WTC11 (cell line): ENCODE data around the gene FREM1. TPM values are rescaled to one million over a fixed set of nuclear protein-coding genes. Genes with fewer than 3 reads are reported as not detected.

ENCODE experiments used
- ATAC-seq: fragments of 200-7000 bp; cut with Tn5 transposase; 2 replicates; pipeline ENCODE4 v1.10.0; 2021; ENCODE audit warnings: mild to moderate bottlenecking, moderate library complexity
- CTCF ChIA-PET: fragments of 300-600 bp; sonication (Branson Sonifier 250); formaldehyde crosslinking; loops from one replicate; lab custom pipeline; 2021; ENCODE audit warnings: antibody characterized with exemption; lab: Charles Lee
- POLR2A ChIA-PET: fragments of 350-600 bp; sonication (Branson Sonifier 250); formaldehyde crosslinking; loops from one replicate; lab custom pipeline; 2021; ENCODE audit warnings: antibody characterized with exemption; lab: Charles Lee
- DNase-seq: peaks from one replicate; pipeline ENCODE4 v3.0.0; 2021; ENCODE audit warnings: low spot score
- H3K27ac Mint-ChIP-seq: 2 replicates; pipeline ENCODE4 v1.8.0; 2021; ENCODE audit warnings: mixed read lengths
- H3K27me3 Mint-ChIP-seq: 2 replicates; pipeline ENCODE4 v1.8.0; 2021; ENCODE audit warnings: low read depth, mild to moderate bottlenecking, moderate library complexity, mixed read lengths
- H3K36me3 Mint-ChIP-seq: 2 replicates; pipeline ENCODE4 v1.8.0; 2021; ENCODE audit warnings: mixed read lengths
- H3K4me1 Mint-ChIP-seq: 2 replicates; pipeline ENCODE4 v1.8.0; 2022; ENCODE audit warnings: mixed read lengths
- H3K4me3 Mint-ChIP-seq: 2 replicates; pipeline ENCODE4 v1.8.0; 2021; ENCODE audit warnings: mild to moderate bottlenecking, moderate library complexity, mixed read lengths
- H3K9me3 Mint-ChIP-seq: 2 replicates; pipeline ENCODE4 v1.8.0; 2021; ENCODE audit warnings: mixed read lengths
- AFF4 ChIP-seq: sonication (generic); formaldehyde crosslinking; IDR thresholded peaks from 2 replicates; pipeline ENCODE4 v1.8.1; 2023; ENCODE audit warnings: mild to moderate bottlenecking, missing genetic modification reagents, borderline replicate concordance
- ARID4B ChIP-seq: sonication (generic); formaldehyde crosslinking; IDR thresholded peaks from 2 replicates; pipeline ENCODE4 v1.8.0; 2023; ENCODE audit warnings: missing genetic modification reagents, mild to moderate bottlenecking, borderline replicate concordance
- ATF3 ChIP-seq: sonication (generic); formaldehyde crosslinking; conservative IDR thresholded peaks from 2 replicates; pipeline ENCODE4 v1.8.1; 2022; ENCODE audit warnings: mild to moderate bottlenecking, missing genetic modification reagents
- CREB1 ChIP-seq: sonication (generic); formaldehyde crosslinking; IDR thresholded peaks from 2 replicates; pipeline ENCODE4 v1.8.0; 2023; ENCODE audit warnings: mild to moderate bottlenecking, missing genetic modification reagents
- CREM ChIP-seq: sonication (generic); formaldehyde crosslinking; IDR thresholded peaks from 2 replicates; pipeline ENCODE4 v1.8.1; 2022; ENCODE audit warnings: mild to moderate bottlenecking, missing genetic modification reagents, moderate library complexity
- FOXJ3 ChIP-seq: sonication (generic); formaldehyde crosslinking; IDR thresholded peaks from 2 replicates; pipeline ENCODE4 v1.9.0; 2021; ENCODE audit warnings: missing genetic modification reagents, mild to moderate bottlenecking, borderline replicate concordance
- IRF1 ChIP-seq: sonication (generic); formaldehyde crosslinking; IDR thresholded peaks from 2 replicates; pipeline ENCODE4 v1.8.0; 2023; ENCODE audit warnings: missing genetic modification reagents
- IRF2 ChIP-seq: sonication (generic); formaldehyde crosslinking; IDR thresholded peaks from 2 replicates; pipeline ENCODE4 v1.8.0; 2022; ENCODE audit warnings: low read depth, missing genetic modification reagents, borderline replicate concordance
- MAX ChIP-seq: sonication (generic); formaldehyde crosslinking; IDR thresholded peaks from 2 replicates; pipeline ENCODE4 v1.8.0; 2022; ENCODE audit warnings: mild to moderate bottlenecking, missing genetic modification reagents
- NFYB ChIP-seq: sonication (generic); formaldehyde crosslinking; conservative IDR thresholded peaks from 2 replicates; pipeline ENCODE4 v1.8.0; 2022; ENCODE audit warnings: low read depth, missing genetic modification reagents
- NR1H2 ChIP-seq: sonication (generic); formaldehyde crosslinking; IDR thresholded peaks from 2 replicates; pipeline ENCODE4 v1.9.0; 2021; ENCODE audit warnings: mild to moderate bottlenecking, moderate library complexity, missing genetic modification reagents
- PRDM15 ChIP-seq: sonication (generic); formaldehyde crosslinking; IDR thresholded peaks from 2 replicates; pipeline ENCODE4 v1.8.0; 2022; ENCODE audit warnings: missing genetic modification reagents
- RELA ChIP-seq: sonication (generic); formaldehyde crosslinking; IDR thresholded peaks from 2 replicates; pipeline ENCODE4 v1.8.1; 2022; ENCODE audit warnings: missing genetic modification reagents, mild to moderate bottlenecking, borderline replicate concordance
- RORB ChIP-seq: fragments of 250-450 bp; sonication (Bioruptor Pico); IDR thresholded peaks from 2 replicates; pipeline ENCODE4 v1.9.0; 2021; ENCODE audit warnings: mild to moderate bottlenecking
- SMAD4 ChIP-seq: sonication (generic); formaldehyde crosslinking; IDR thresholded peaks from 2 replicates; pipeline ENCODE4 v1.8.0; 2022; ENCODE audit warnings: mild to moderate bottlenecking, missing genetic modification reagents
- SP1 ChIP-seq: sonication (generic); formaldehyde crosslinking; conservative IDR thresholded peaks from 2 replicates; pipeline ENCODE4 v1.8.1; 2022; ENCODE audit warnings: missing genetic modification reagents
- TCF7 ChIP-seq: sonication (generic); formaldehyde crosslinking; IDR thresholded peaks from 2 replicates; pipeline ENCODE4 v1.8.0; 2022; ENCODE audit warnings: mild to moderate bottlenecking, low read depth, missing genetic modification reagents, moderate library complexity
- TEAD4 ChIP-seq: sonication (generic); formaldehyde crosslinking; IDR thresholded peaks from 2 replicates; pipeline ENCODE4 v1.8.0; 2022; ENCODE audit warnings: mild to moderate bottlenecking, missing genetic modification reagents
- USF1 ChIP-seq: sonication (generic); formaldehyde crosslinking; IDR thresholded peaks from 2 replicates; pipeline ENCODE4 v1.8.0; 2022; ENCODE audit warnings: mild to moderate bottlenecking, missing genetic modification reagents
- ZBTB21 ChIP-seq: sonication (generic); formaldehyde crosslinking; IDR thresholded peaks from 2 replicates; pipeline ENCODE4 v1.8.1; 2023; ENCODE audit warnings: mild to moderate bottlenecking, missing genetic modification reagents, borderline replicate concordance
- ZNF138 ChIP-seq: sonication (generic); formaldehyde crosslinking; conservative IDR thresholded peaks from 2 replicates; pipeline ENCODE4 v1.8.1; 2022; ENCODE audit warnings: mild to moderate bottlenecking, moderate library complexity, missing genetic modification reagents
- ZNF232 ChIP-seq: sonication (generic); formaldehyde crosslinking; IDR thresholded peaks from 2 replicates; pipeline ENCODE4 v1.8.0; 2022; ENCODE audit warnings: mild to moderate bottlenecking, missing genetic modification reagents
- total RNA-seq: library from RNA; stranded (reverse); gene quantifications from 3 replicates; pipeline ENCODE4 v1.2.3, GENCODE V29; 2021

The FREM1 gene
- total RNA-seq, 1 experiment from 2014 or later, result 2.8 TPM

- ATAC-seq (no peak), DNase-seq (no peak)
- TF ChIP-seq TCF7 (CRISPR knock-in tag) (no peak), MAX (CRISPR knock-in tag) (no peak), RORB (CRISPR knock-in tag) (no peak), IRF1 (CRISPR knock-in tag) (no peak), ARID4B (no peak), NR1H2 (CRISPR knock-in tag) (no peak), RELA (CRISPR knock-in tag) (no peak), ATF3 (CRISPR knock-in tag) (no peak), NFYB (CRISPR knock-in tag) (no peak), SP1 (CRISPR knock-in tag) (no peak), AFF4 (no peak), USF1 (CRISPR knock-in tag) (no peak), FOXJ3 (CRISPR knock-in tag) (no peak), SMAD4 (CRISPR knock-in tag) (no peak)
- CTCF ChIA-PET, result no interaction called here
- POLR2A ChIA-PET, result no interaction called here
- peaks cover 13% of the 10 kb centered on the region for H3K27me3 Mint-ChIP-seq
- no peak overlapping the region for H3K4me3 Mint-ChIP-seq
- H3K27ac Mint-ChIP-seq, result no peak overlapping the region
- H3K9me3 Mint-ChIP-seq, result peaks cover 4% of the 10 kb centered on the region
- H3K36me3 Mint-ChIP-seq, result peaks cover 3% of the 10 kb centered on the region; the same call in 1 of the 2 replicates
- peaks cover 28% of the 10 kb centered on the region for H3K4me1 Mint-ChIP-seq
Observed at GRCh38 chr9:14747111-14747510, 163.1 kb downstream of the FREM1 start.

- H3K9me3 Mint-ChIP-seq, result peaks cover 4% of the 10 kb centered on the region
- peaks cover 28% of the 10 kb centered on the region for H3K4me1 Mint-ChIP-seq
- no peak overlapping the region for H3K27ac Mint-ChIP-seq
- ATAC-seq (no peak), DNase-seq (no peak)
- peaks cover 3% of the 10 kb centered on the region; the same call in 1 of the 2 replicates for H3K36me3 Mint-ChIP-seq
- POLR2A ChIA-PET, result no interaction called here
- CTCF ChIA-PET, result no interaction called here
- H3K4me3 Mint-ChIP-seq, result no peak overlapping the region
- H3K27me3 Mint-ChIP-seq, result peaks cover 13% of the 10 kb centered on the region
- TF ChIP-seq ZNF138 (CRISPR knock-in tag) (no peak), CREB1 (CRISPR knock-in tag) (no peak), TEAD4 (CRISPR knock-in tag) (no peak), ZBTB21 (CRISPR knock-in tag) (no peak), PRDM15 (no peak), ZNF232 (CRISPR knock-in tag) (no peak), CREM (CRISPR knock-in tag) (no peak), MAX (CRISPR knock-in tag) (no peak), IRF2 (CRISPR knock-in tag) (no peak)
Observed at GRCh38 chr9:14746626-14747025, 163.6 kb downstream of the FREM1 start.
